CD4-positive, alpha-beta T cell treated with Interleukin-6 at 100 ng/mL for 8 hours (primary cell): Measurements from ENCODE around the gene RRP15.

Experiments
- DNase-seq: peaks from one replicate; pipeline ENCODE4 v3.0.0-alpha.2; 2020; ENCODE audit warnings: mixed read lengths, low spot score

The RRP15 gene

GRCh38 chr1:218284917-218285635, at the start of gene RRP15:
Gene RRP15, plus strand, starts transcription at chr1:218285293. Its CDS starts 24 bp downstream, at chr1:218285317.
- peak; percentile 79 for DNase-seq

- DNase-seq = no peak
Observed at GRCh38 chr1:218242171-218242570, 42.9 kb upstream of the RRP15 start.

GRCh38 chr1:218247339-218247738, 37.8 kb upstream of the RRP15 start:
- DNase-seq = no peak

- DNase-seq = no peak
Observed at GRCh38 chr1:218249338-218250140, 35.6 kb upstream of the RRP15 start.

- no peak for DNase-seq
Observed at GRCh38 chr1:218250492-218250891, 34.6 kb upstream of the RRP15 start.

- no peak for DNase-seq
Observed at GRCh38 chr1:218254296-218254946, 30.7 kb upstream of the RRP15 start.

- DNase-seq = no peak
Observed at GRCh38 chr1:218255090-218255489, 30.0 kb upstream of the RRP15 start.

GRCh38 chr1:218257371-218257770, 27.7 kb upstream of the RRP15 start:
- no peak for DNase-seq

- DNase-seq = no peak
Observed at GRCh38 chr1:218257971-218258370, 27.1 kb upstream of the RRP15 start.

- no peak for DNase-seq
Observed at GRCh38 chr1:218259339-218259738, 25.8 kb upstream of the RRP15 start.

- DNase-seq = no peak
Observed at GRCh38 chr1:218259800-218260199, 25.3 kb upstream of the RRP15 start.

GRCh38 chr1:218262259-218262658, 22.8 kb upstream of the RRP15 start:
- no peak for DNase-seq

GRCh38 chr1:218266356-218266755, 18.7 kb upstream of the RRP15 start:
- no peak for DNase-seq

GRCh38 chr1:218272366-218272765, 12.7 kb upstream of the RRP15 start:
- DNase-seq = no peak

GRCh38 chr1:218273762-218274479, 11.2 kb upstream of the RRP15 start:
- DNase-seq = no peak

GRCh38 chr1:218274511-218274910, 10.6 kb upstream of the RRP15 start:
- DNase-seq = no peak

- DNase-seq = no peak
Observed at GRCh38 chr1:218275823-218276222, 9.3 kb upstream of the RRP15 start.

- DNase-seq = no peak
Observed at GRCh38 chr1:218281285-218281684, 3.8 kb upstream of the RRP15 start.

GRCh38 chr1:218284377-218284916, 646 bp upstream of the RRP15 start:
- no peak for DNase-seq

- DNase-seq = no peak
Observed at GRCh38 chr1:218292515-218292914, 7.4 kb downstream of the RRP15 start.

- no peak for DNase-seq
Observed at GRCh38 chr1:218294546-218294945, 9.5 kb downstream of the RRP15 start.

GRCh38 chr1:218296162-218296561, 11.1 kb downstream of the RRP15 start:
- no peak for DNase-seq
